ENCODE results near the gene WFS1. TPM values are rescaled to one million over a fixed set of nuclear protein-coding genes. Genes with fewer than 3 reads are reported as not detected.

Gene WFS1
- total and polyA plus RNA-seq, 2 of the 8 experiments (the other 6 are each of a cell fraction or from before 2014, with no cell fraction given): 29.1 to 43.1 TPM

GRCh38 chr4:6324461-6324998, 54.9 kb downstream of the WFS1 start:
- Histone ChIP-seq H3K56ac (replicated peaks; ENCODE audit: insufficient read length, low read depth, low read length) (no peak overlapping the region), H3K4ac (replicated peaks; ENCODE audit: insufficient read length, low read depth, low read length) (no peak overlapping the region), H3K4me1 (replicated peaks in 1 of 4; ENCODE audit: control insufficient read depth in 3 of 4, insufficient read depth in 4 of 4, low read length in 3 of 4) (peaks cover 0 to 8% (median 3%) of the 10 kb centered on the region in 4 experiments; a peak in 3 of 7 replicates), H3K9ac (replicated peaks in 1 of 4; ENCODE audit: extremely low read depth in 1 of 4, low read depth in 3 of 4, low read length in 3 of 4) (no peak overlapping the region), H4K91ac (replicated peaks; ENCODE audit: insufficient read length, low read length) (no peak overlapping the region), H3K79me2 (ENCODE audit: control insufficient read depth in 1 of 2, insufficient read depth in 2 of 2, low read length in 2 of 2) (no peaks in the 10 kb centered on the region), H3K4me2 (ENCODE audit: insufficient read depth in 1 of 2, low read depth in 2 of 2, low read length in 2 of 2) (no peak overlapping the region), H2BK5ac (ENCODE audit: low read depth, low read length) (no peak overlapping the region), H2AK5ac (ENCODE audit: low read depth, low read length) (no peak overlapping the region), H3K23me2 (ENCODE audit: low read depth, low read length) (no peaks in the 10 kb centered on the region), H2BK12ac (ENCODE audit: low read depth, low read length) (peak overlapping the region; percentile 50; the same call in 1 of the 2 replicates), H2BK20ac (ENCODE audit: low read length) (no peak overlapping the region), H2BK120ac (replicated peaks; ENCODE audit: low read depth, low read length) (no peak overlapping the region), H4K5ac (ENCODE audit: insufficient read length, low read depth, low read length) (no peak overlapping the region), H3K79me1 (ENCODE audit: low read depth, low read length) (no peaks in the 10 kb centered on the region), H3K27ac (ENCODE audit: low read depth, low read length) (no peak overlapping the region), H3K4me3 (ENCODE audit: extremely low read depth in 1 of 4, insufficient read depth in 2 of 4, low read depth in 3 of 4, low read length in 4 of 4) (no peak overlapping the region), H2AFZ (ENCODE audit: low read length) (no peak overlapping the region), H4K20me1 (replicated peaks in 1 of 2; ENCODE audit: control insufficient read depth in 1 of 2, insufficient read depth in 2 of 2, low read length in 2 of 2) (no peaks in the 10 kb centered on the region), H3K14ac (ENCODE audit: insufficient read length) (no peak overlapping the region), H3K9me3 (ENCODE audit: insufficient read depth in 2 of 2, low read depth in 1 of 2, low read length in 1 of 2) (no peaks in the 10 kb centered on the region; a peak in 1 of 4 replicates), H3K23ac (ENCODE audit: insufficient read length) (no peak overlapping the region), H2BK15ac (ENCODE audit: low read length) (no peak overlapping the region), H4K8ac (ENCODE audit: extremely low read depth, insufficient read depth, low read length) (no peak overlapping the region; the same call in 1 of the 2 replicates), H3K18ac (ENCODE audit: extremely low read depth, low read length) (no peak overlapping the region), H3K27me3 (replicated peaks in 1 of 4; ENCODE audit: control insufficient read depth in 3 of 4, extremely low read depth in 1 of 4, insufficient read depth in 3 of 4, low read length in 3 of 4) (no peaks in the 10 kb centered on the region), H3K36me3 (ENCODE audit: control insufficient read depth in 2 of 4, insufficient read depth in 4 of 4, low read length in 3 of 4) (no peaks in the 10 kb centered on the region)
- 87% methylated on average over 14 of the region's 15 CpGs; no CpG with 5 or more reads in 1 of the 2 experiments for WGBS, 2 experiments (ENCODE audit: extremely low coverage in 1 of 2, insufficient coverage in 1 of 2, insufficient read length in 1 of 2, insufficient replicate concordance in 2 of 2, low coverage in 1 of 2, low lambda C conversion rate in 2 of 2, missing lambda C conversion rate in 1 of 2)
- no peak for FAIRE-seq
- POLR2A ChIA-PET (ENCODE audit: partially characterized antibody): interaction anchor here (1.6 kb wide), 1 partner anchor 72 kb away, joined by 3 read pairs; no protein-coding TSS in a partner anchor
- DNase-seq (ENCODE audit: low read depth in 1 of 2, low spot score in 2 of 2): no peak
- CTCF ChIA-PET (ENCODE audit: partially characterized antibody): interaction anchor here (0.6 to 22.3 kb wide), 10 partner anchors 8 to 1995 kb away, joined by 3 to 908 read pairs (median 4); partner anchors contain the start of gene WFS1
- no peak for TF ChIP-seq EP300 (IDR thresholded peaks at IDR 0.05; ENCODE audit: borderline replicate concordance in 1 of 2, low read depth in 2 of 2, low read length in 2 of 2)
